HEK293T (cell line): Measurements from ENCODE around the gene LRRC4C.

Experiments
- CTCF ChIA-PET: fragments of 350-600 bp; formaldehyde crosslinking; extraction: SDS; loops from one replicate; lab custom pipeline; 2021; ENCODE audit warnings: antibody characterized with exemption, inconsistent platforms; lab: Yijun Ruan, JAX
- POLR2A ChIA-PET: fragments of 350-600 bp; formaldehyde crosslinking; extraction: SDS; loops from one replicate; lab custom pipeline; 2020; ENCODE audit warnings: antibody characterized with exemption, inconsistent platforms; lab: Yijun Ruan, JAX
- DNase-seq: peaks from one replicate; pipeline ENCODE4 v3.0.0; 2012; ENCODE audit warnings: mixed read lengths; ENCODE audit errors: extremely low spot score
- ARNT ChIP-seq: fragments of 450-650 bp; IDR thresholded peaks from 2 replicates; pipeline ENCODE4 v1.6.1; 2017; ENCODE audit warnings: mild to moderate bottlenecking
- BHLHE40 ChIP-seq: fragments of 450-650 bp; IDR thresholded peaks from 2 replicates; pipeline ENCODE4 v1.6.1; 2016; ENCODE audit warnings: mild to moderate bottlenecking, moderate library complexity, borderline replicate concordance
- CTBP1 ChIP-seq: fragments of 450-650 bp; IDR thresholded peaks from 2 replicates; pipeline ENCODE4 v1.6.1; 2016; ENCODE audit warnings: borderline replicate concordance
- ELF4 ChIP-seq: fragments of 450-650 bp; IDR thresholded peaks from 2 replicates; pipeline ENCODE4 v1.6.1; 2017; ENCODE audit warnings: antibody characterized with exemption
- FOXA1 ChIP-seq: fragments of 450-650 bp; IDR thresholded peaks from 2 replicates; pipeline ENCODE4 v1.6.1; 2016; ENCODE audit warnings: mild to moderate bottlenecking
- FOXK2 ChIP-seq: fragments of 450-650 bp; IDR thresholded peaks from 2 replicates; pipeline ENCODE4 v1.6.1; 2016; ENCODE audit warnings: mild to moderate bottlenecking
- FOXM1 ChIP-seq: fragments of 450-650 bp; IDR thresholded peaks from 2 replicates; pipeline ENCODE4 v1.6.1; 2017; ENCODE audit warnings: mild to moderate bottlenecking, borderline replicate concordance
- HDGF ChIP-seq: fragments of 450-650 bp; IDR thresholded peaks from 2 replicates; pipeline ENCODE4 v1.6.1; 2017; ENCODE audit warnings: antibody characterized with exemption, borderline replicate concordance
- L3MBTL2 ChIP-seq: fragments of 450-650 bp; conservative IDR thresholded peaks from 2 replicates; pipeline ENCODE4 v1.6.1; 2016; ENCODE audit warnings: mild to moderate bottlenecking
- LEF1 ChIP-seq: fragments of 450-650 bp; IDR thresholded peaks from 2 replicates; pipeline ENCODE4 v1.6.1; 2017; ENCODE audit warnings: mild to moderate bottlenecking, borderline replicate concordance
- NFRKB ChIP-seq: fragments of 450-650 bp; IDR thresholded peaks from 2 replicates; pipeline ENCODE4 v1.6.1; 2016; ENCODE audit warnings: mild to moderate bottlenecking, moderate library complexity
- SP1 ChIP-seq: fragments of 450-650 bp; IDR thresholded peaks from 2 replicates; pipeline ENCODE4 v1.6.1; 2017
- SUZ12 ChIP-seq: fragments of 450-650 bp; IDR thresholded peaks from 2 replicates; pipeline ENCODE4 v1.6.1; 2016; ENCODE audit warnings: mild to moderate bottlenecking
- TARDBP ChIP-seq: fragments of 450-650 bp; IDR thresholded peaks from 2 replicates; pipeline ENCODE4 v1.6.1; 2016
- ZNF384 ChIP-seq: fragments of 450-650 bp; IDR thresholded peaks from 2 replicates; pipeline ENCODE4 v1.6.1; 2016
- TF ChIP-seq, protein P1 (sequence below): fragments of 450-650 bp; IDR thresholded peaks from 2 replicates; pipeline ENCODE4 v1.6.1; 2016

The LRRC4C gene

GRCh38 chr11:41446107-41446506 lies 13.3 kb downstream of the LRRC4C start:
- CTCF ChIA-PET = no interaction called here
- TF ChIP-seq ARNT = no peak
- TF ChIP-seq BHLHE40 = no peak
- TF ChIP-seq ELF4 = no peak
- no peak for TF ChIP-seq FOXK2
- no peak for TF ChIP-seq FOXA1
- TF ChIP-seq L3MBTL2 = no peak
- POLR2A ChIA-PET = no interaction called here
- DNase-seq = no peak

DNA sequence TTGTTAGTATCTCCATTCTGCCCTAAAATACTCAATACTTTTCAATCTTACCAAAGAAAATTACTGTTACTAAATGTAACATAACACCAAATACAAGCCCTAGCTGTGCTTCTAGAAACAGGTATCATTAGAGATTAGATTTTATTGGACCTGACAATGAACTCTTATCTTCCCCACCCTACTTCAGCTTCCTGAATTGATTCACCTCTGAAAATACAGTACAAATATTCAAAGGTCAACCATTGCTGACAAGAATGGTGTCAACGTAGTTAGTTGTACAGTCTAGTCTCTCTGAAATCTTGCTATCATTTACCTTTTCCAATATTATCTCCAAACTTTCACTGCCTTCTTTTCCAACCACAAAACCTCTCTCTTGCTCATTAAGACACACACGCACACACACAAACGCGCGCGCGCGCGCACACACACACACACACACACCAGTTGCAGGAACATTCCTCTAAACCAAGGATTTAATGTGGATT lies 22.4 kb downstream of the LRRC4C start:
- POLR2A ChIA-PET = no interaction called here
- CTCF ChIA-PET = no interaction called here
- no peak for TF ChIP-seq SUZ12
- TF ChIP-seq TARDBP = no peak
- TF ChIP-seq FOXA1 = no peak
- no peak for TF ChIP-seq SP1
- no peak for TF ChIP-seq FOXM1
- TF ChIP-seq FOXK2 = no peak
- no peak for TF ChIP-seq NFRKB
- no peak for TF ChIP-seq ARNT
- TF ChIP-seq LEF1 = no peak
- TF ChIP-seq CTBP1 = no peak
- no peak for TF ChIP-seq ELF4
- TF ChIP-seq ZNF384 = no peak
- no peak for TF ChIP-seq L3MBTL2
- no peak for DNase-seq

DNA sequence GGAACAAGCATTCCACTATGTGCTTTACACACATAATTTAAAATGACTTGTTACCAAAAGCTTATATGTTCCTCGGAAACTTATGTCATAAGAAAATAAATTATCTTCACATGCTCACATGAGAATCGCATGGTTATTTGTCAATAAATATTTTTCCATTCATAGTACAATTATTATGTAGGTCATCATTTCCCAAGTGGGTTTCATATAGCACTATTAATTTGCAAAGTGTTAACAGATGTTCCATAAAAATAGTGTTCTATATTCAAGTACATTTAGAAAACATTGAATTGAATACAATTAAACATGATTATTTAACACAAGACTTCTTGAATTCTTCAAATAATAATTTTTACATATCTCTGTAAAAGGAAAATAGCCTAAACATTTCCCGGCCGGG lies 23.9 kb downstream of the LRRC4C start:
- TF ChIP-seq NFRKB (no peak), FOXA1 (no peak), FOXK2 (no peak), ELF4 (no peak), FOXM1 (no peak), ARNT (no peak), L3MBTL2 (no peak), SP1 (no peak), LEF1 (no peak), TARDBP (no peak), CTBP1 (no peak), BHLHE40 (no peak), SUZ12 (no peak), ZNF384 (no peak), HDGF (no peak)
- TF ChIP-seq, protein P1, sequence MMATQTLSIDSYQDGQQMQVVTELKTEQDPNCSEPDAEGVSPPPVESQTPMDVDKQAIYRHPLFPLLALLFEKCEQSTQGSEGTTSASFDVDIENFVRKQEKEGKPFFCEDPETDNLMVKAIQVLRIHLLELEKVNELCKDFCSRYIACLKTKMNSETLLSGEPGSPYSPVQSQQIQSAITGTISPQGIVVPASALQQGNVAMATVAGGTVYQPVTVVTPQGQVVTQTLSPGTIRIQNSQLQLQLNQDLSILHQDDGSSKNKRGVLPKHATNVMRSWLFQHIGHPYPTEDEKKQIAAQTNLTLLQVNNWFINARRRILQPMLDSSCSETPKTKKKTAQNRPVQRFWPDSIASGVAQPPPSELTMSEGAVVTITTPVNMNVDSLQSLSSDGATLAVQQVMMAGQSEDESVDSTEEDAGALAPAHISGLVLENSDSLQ = no peak
- POLR2A ChIA-PET = no interaction called here
- no peak for DNase-seq
- CTCF ChIA-PET = no interaction called here

DNA sequence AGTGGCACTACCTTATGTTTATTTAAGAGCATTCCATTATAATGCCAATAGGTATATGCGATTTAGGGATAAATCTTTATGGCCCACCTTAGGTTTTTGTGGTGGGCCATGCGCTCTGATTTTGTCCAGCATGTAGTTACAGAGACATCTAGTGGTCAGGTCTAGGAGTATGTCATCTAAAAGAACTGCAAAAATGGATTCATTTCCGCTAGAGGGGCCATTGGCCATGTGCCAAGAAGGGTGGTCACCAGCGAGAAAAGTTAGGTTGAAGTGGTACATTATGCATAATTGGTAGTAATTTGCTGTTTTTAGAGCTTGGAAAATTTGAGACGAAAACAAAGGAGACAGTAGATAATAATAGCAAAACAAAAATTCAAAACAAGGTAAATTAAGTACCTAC lies 27.7 kb downstream of the LRRC4C start:
- TF ChIP-seq SUZ12 = no peak
- no peak for TF ChIP-seq LEF1
- no peak for TF ChIP-seq TARDBP
- TF ChIP-seq BHLHE40 = no peak
- TF ChIP-seq CTBP1 = no peak
- TF ChIP-seq, protein P1 = no peak
- no peak for TF ChIP-seq NFRKB
- TF ChIP-seq SP1 = no peak
- TF ChIP-seq L3MBTL2 = no peak
- no peak for TF ChIP-seq ZNF384
- POLR2A ChIA-PET = no interaction called here
- CTCF ChIA-PET = no interaction called here
- DNase-seq = peak; percentile 12

DNA sequence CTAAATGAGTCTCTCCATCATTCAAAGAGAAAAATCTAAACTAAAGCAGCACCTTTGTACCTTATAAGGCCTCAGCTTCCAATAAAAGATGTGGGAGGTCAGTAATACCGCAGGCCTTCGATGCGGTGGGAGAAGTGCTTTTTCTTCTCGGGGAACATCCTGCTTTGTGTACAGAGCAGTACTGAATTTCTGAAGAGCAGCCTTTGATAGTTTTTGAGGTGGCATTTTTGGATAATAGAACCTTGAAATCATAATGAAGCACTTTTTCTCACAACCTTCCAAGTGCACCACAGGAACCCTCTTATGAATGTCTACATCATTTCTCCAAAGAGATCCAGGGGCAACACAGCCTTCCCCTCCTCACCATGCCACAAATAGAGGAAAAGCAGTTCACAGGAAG lies 39.6 kb downstream of the LRRC4C start:
- TF ChIP-seq ELF4 = no peak
- no peak for TF ChIP-seq BHLHE40
- no peak for TF ChIP-seq HDGF
- TF ChIP-seq L3MBTL2 = no peak
- no peak for TF ChIP-seq CTBP1
- no peak for TF ChIP-seq FOXK2
- TF ChIP-seq FOXA1 = no peak
- no peak for TF ChIP-seq ARNT
- TF ChIP-seq, protein P1 = no peak
- no peak for TF ChIP-seq NFRKB
- TF ChIP-seq ZNF384 = no peak
- ChIA-PET POLR2A (no interaction called here), CTCF (no interaction called here)
- no peak for DNase-seq

DNA sequence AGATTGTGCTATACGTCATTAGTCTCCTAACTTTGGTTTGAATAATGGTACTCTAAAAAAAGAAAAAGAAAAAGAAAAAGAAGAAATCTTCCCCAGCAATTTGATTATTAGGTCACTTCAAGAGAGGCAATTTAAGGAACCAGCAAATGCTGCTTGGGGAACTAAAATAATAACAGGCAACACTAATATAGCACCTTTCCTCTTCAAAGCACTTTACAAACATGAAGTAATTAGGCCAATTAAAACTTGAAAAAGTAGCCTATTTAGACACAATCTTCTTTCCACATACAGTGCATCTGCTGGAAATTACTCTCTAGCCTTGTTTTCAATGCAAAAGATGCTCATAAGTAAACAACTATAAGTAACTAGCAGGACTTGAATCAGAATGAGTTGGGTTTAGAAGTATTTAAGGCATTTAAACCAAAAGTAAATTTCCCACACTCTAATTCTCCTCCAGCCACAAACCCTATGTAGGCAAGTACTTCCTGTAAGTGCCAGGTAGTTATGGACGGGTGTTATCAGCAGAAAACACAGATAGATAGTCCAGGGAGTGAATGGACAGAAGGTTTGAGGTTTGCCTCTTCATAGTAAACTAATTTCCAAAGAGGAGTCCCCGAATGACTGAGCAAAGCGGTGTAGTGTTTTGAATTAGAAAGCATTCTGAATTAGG lies 44.5 kb downstream of the LRRC4C start:
- ChIA-PET CTCF (no interaction called here), POLR2A (no interaction called here)
- no peak for DNase-seq
- TF ChIP-seq LEF1 = no peak
- TF ChIP-seq NFRKB = no peak
- no peak for TF ChIP-seq HDGF
- no peak for TF ChIP-seq SP1
- no peak for TF ChIP-seq BHLHE40
- no peak for TF ChIP-seq FOXA1
- no peak for TF ChIP-seq FOXM1
- TF ChIP-seq, protein P1 = no peak
- TF ChIP-seq SUZ12 = no peak
- no peak for TF ChIP-seq ARNT
- no peak for TF ChIP-seq CTBP1
- TF ChIP-seq FOXK2 = no peak
